ENCODE measurements around the gene PIKFYVE.
A peak's percentile ranks its signal among the peaks of the same experiment; 100 is the strongest.

Gene PIKFYVE

DNA sequence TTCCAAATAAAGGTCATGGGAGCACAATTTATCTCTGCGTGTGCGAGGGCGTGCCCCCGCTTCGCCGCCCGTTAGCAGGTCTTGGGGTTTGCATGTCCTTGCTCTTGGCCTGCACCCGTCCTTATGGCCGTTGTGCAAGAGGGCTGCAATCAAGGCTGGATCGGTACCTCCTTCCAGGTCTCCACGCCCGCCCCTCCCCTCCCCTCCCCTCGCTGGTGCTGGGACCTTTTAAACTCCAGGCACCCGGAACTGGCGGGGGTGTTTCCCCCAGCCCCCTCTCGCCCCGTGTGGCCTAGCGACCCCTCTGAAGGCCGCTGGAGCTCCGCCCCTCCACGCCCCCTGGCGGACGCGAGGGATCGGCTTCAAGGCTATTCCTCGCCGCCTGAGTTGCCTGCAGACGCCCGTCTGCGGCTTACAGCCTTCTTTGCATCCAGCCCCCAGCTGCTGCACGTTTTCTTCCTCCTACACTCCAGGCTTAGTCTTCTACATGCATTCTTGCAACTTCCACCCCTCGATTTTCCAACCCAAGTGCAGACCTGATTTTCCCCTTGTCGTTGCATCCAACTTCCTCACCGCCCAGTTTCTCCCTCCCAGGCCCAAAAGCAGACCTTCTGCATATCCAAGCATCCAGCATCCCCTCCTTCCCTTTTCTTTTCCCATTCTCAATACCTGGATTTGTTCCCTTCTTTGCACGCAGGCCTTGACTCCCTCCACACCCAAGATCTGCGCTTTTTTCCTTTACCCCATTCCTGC, 11.8 kb upstream of the PIKFYVE start:
- no peaks in the 10 kb centered on the region for H3K27me3 ChIP-seq (ENCODE audit: low read length)
- H3K4me3 ChIP-seq (ENCODE audit: insufficient read depth, low read length, poor library complexity, severe bottlenecking): peak overlapping the region; percentile 99
- H3K9me3 ChIP-seq (ENCODE audit: insufficient read depth, low read length): no peaks in the 10 kb centered on the region
- peak overlapping the region; percentile 68 for H3K27ac ChIP-seq (ENCODE audit: low read depth, low read length)
- no peaks in the 10 kb centered on the region for H3K9me2 ChIP-seq (replicated peaks; ENCODE audit: insufficient read depth, low read length)
- no peak for TF ChIP-seq EZH2phosphoT487 (conservative IDR thresholded peaks at IDR 0.05; ENCODE audit: low read length)
- TF ChIP-seq, protein P1, sequence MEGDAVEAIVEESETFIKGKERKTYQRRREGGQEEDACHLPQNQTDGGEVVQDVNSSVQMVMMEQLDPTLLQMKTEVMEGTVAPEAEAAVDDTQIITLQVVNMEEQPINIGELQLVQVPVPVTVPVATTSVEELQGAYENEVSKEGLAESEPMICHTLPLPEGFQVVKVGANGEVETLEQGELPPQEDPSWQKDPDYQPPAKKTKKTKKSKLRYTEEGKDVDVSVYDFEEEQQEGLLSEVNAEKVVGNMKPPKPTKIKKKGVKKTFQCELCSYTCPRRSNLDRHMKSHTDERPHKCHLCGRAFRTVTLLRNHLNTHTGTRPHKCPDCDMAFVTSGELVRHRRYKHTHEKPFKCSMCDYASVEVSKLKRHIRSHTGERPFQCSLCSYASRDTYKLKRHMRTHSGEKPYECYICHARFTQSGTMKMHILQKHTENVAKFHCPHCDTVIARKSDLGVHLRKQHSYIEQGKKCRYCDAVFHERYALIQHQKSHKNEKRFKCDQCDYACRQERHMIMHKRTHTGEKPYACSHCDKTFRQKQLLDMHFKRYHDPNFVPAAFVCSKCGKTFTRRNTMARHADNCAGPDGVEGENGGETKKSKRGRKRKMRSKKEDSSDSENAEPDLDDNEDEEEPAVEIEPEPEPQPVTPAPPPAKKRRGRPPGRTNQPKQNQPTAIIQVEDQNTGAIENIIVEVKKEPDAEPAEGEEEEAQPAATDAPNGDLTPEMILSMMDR (IDR thresholded peaks at IDR 0.05; ENCODE audit: insufficient read depth, low read length, poor library complexity, severe bottlenecking): peak; percentile 69
- peaks cover 30% of the 10 kb centered on the region; the same call in 1 of the 2 replicates for H3K36me3 ChIP-seq (ENCODE audit: low read length)
- peaks cover 9% of the 10 kb centered on the region; the same call in 1 of the 2 replicates for H3K79me2 ChIP-seq (ENCODE audit: insufficient read depth, low read length)
- H3F3A ChIP-seq (ENCODE audit: insufficient read depth): no peaks in the 10 kb centered on the region
- peak overlapping the region; percentile 75 for H3K4me2 ChIP-seq (ENCODE audit: low read depth, low read length, poor library complexity, severe bottlenecking)
- H3K9ac ChIP-seq (ENCODE audit: low read length): peak overlapping the region; percentile 76
- no peaks in the 10 kb centered on the region; the same call in 1 of the 2 replicates for H4K20me1 ChIP-seq (ENCODE audit: low read depth, low read length)
- H2AFZ ChIP-seq (ENCODE audit: low read depth, low read length, severe bottlenecking): peak overlapping the region; percentile 95

DNA sequence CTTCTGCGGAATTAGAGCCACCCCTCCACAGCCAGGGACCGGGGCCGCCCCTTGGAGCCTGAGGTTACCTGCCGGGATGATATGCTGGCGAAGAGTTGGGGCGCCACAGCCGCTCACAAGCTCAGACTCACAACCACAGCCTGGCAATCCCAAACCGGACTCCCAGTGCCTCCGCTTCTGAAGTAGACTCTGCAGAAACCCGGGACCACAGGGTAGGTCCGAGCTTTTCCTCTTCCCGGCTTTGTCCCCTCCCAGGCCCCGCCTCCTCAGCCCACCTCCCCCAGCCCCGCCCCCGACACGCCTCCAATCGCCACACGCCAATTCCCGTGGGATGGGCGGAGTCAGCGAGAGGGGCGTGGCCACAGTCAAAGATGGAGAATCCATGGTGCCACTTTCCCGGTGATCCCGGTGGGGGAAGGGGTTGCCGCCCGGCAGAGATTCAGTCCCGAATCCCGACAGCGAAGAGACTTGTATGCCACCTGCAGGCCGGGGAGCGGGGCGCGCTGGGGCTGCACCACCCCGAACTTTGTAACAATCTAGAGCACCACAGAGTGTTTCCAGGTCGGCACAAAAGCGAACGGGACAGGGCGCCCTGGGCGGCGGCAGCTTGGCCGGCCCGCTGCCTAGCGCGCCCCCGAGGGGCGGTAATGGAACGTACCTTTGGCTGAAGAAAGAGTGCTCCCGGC, 11.0 kb upstream of the PIKFYVE start, which contains the start of gene IDH1:
IDH1 (minus strand) TSS at position 201 of the 686 bp plus-strand sequence. CDS start 3,520 bp downstream, outside the sequence.
- no peaks in the 10 kb centered on the region for H3K9me2 ChIP-seq (replicated peaks; ENCODE audit: insufficient read depth, low read length)
- peaks cover 23% of the 10 kb centered on the region; the same call in 1 of the 2 replicates for H3K36me3 ChIP-seq (ENCODE audit: low read length)
- H3K4me3 ChIP-seq (ENCODE audit: insufficient read depth, low read length, poor library complexity, severe bottlenecking): peak within 1 kb of the TSS; percentile 99
- H4K20me1 ChIP-seq (ENCODE audit: low read depth, low read length): no peaks in the 10 kb centered on the region
- H2AFZ ChIP-seq (ENCODE audit: low read depth, low read length, severe bottlenecking): peak within 1 kb of the TSS; percentile 95
- TF ChIP-seq, protein P1 (IDR thresholded peaks at IDR 0.05; ENCODE audit: insufficient read depth, low read length, poor library complexity, severe bottlenecking): peak; percentile 36
- no peak for TF ChIP-seq EZH2phosphoT487 (conservative IDR thresholded peaks at IDR 0.05; ENCODE audit: low read length)
- H3K27ac ChIP-seq (ENCODE audit: low read depth, low read length): peak within 1 kb of the TSS; percentile 68
- no peaks in the 10 kb centered on the region for H3K9me3 ChIP-seq (ENCODE audit: insufficient read depth, low read length)
- peaks cover 9% of the 10 kb centered on the region; the same call in 1 of the 2 replicates for H3K79me2 ChIP-seq (ENCODE audit: insufficient read depth, low read length)
- peak within 1 kb of the TSS; percentile 75 for H3K4me2 ChIP-seq (ENCODE audit: low read depth, low read length, poor library complexity, severe bottlenecking)
- H3K9ac ChIP-seq (ENCODE audit: low read length): peak within 1 kb of the TSS; percentile 76
- H3K27me3 ChIP-seq (ENCODE audit: low read length): no peaks in the 10 kb centered on the region
- H3F3A ChIP-seq (ENCODE audit: insufficient read depth): no peaks in the 10 kb centered on the region

DNA sequence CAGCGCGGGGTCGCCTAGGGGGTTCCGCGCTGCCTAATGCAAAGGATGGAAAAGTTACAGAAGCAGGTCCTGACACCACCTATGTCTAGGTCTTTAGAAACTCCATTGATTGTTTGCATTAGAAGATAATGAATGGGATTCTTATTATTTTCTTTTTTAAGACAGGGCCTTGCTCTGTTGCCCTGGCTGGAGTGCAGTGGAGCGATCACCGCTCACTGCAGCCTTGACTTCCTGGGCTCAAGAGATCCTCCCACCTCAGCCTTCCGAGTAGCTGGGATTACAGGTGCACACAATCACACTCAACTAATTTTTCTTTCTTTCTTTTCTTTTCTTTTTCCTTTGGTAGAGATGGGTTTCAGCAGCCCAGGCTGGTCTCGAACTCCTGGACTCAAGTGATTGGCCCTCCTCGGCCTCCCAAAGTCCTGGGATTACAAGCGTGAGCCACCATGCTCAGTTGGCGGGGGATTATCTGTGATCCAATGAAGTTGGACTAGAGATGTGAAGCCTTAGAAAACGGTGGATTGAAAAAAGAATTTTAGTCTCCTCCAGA, 10.4 kb upstream of the PIKFYVE start:
- H3K9ac ChIP-seq (ENCODE audit: low read length): peak overlapping the region; percentile 76
- H3K4me3 ChIP-seq (ENCODE audit: insufficient read depth, low read length, poor library complexity, severe bottlenecking): peak overlapping the region; percentile 99
- peak overlapping the region; percentile 55 for H3K4me2 ChIP-seq (ENCODE audit: low read depth, low read length, poor library complexity, severe bottlenecking)
- H3K27me3 ChIP-seq (ENCODE audit: low read length): no peaks in the 10 kb centered on the region
- no peaks in the 10 kb centered on the region for H4K20me1 ChIP-seq (ENCODE audit: low read depth, low read length)
- H3K27ac ChIP-seq (ENCODE audit: low read depth, low read length): peak overlapping the region; percentile 23; the same call in 1 of the 2 replicates
- H3K79me2 ChIP-seq (ENCODE audit: insufficient read depth, low read length): peaks cover 9% of the 10 kb centered on the region; the same call in 1 of the 2 replicates
- H3F3A ChIP-seq (ENCODE audit: insufficient read depth): no peaks in the 10 kb centered on the region
- H2AFZ ChIP-seq (ENCODE audit: low read depth, low read length, severe bottlenecking): peak overlapping the region; percentile 95
- H3K36me3 ChIP-seq (ENCODE audit: low read length): peaks cover 16% of the 10 kb centered on the region; the same call in 1 of the 2 replicates
- no peak for TF ChIP-seq EZH2phosphoT487 (conservative IDR thresholded peaks at IDR 0.05; ENCODE audit: low read length)
- TF ChIP-seq, protein P1 (IDR thresholded peaks at IDR 0.05; ENCODE audit: insufficient read depth, low read length, poor library complexity, severe bottlenecking): no peak
- no peaks in the 10 kb centered on the region for H3K9me3 ChIP-seq (ENCODE audit: insufficient read depth, low read length)
- no peaks in the 10 kb centered on the region for H3K9me2 ChIP-seq (replicated peaks; ENCODE audit: insufficient read depth, low read length)
